GM21526 (cell line): ENCODE measurements around the gene MYRFL.
"Not testable (repeated sequence)": the region's sequence is repeated elsewhere in the genome, so short reads cannot be mapped to it uniquely, and the experiment has no call there.

Experiments
- ATAC-seq: cut with Tn5 transposase; IDR thresholded peaks from one replicate; pipeline ENCODE4 v1.9.1; 2021; ENCODE audit warnings: moderate library complexity; ENCODE audit not compliant: unreplicated experiment, low FRiP score

MYRFL gene

DNA sequence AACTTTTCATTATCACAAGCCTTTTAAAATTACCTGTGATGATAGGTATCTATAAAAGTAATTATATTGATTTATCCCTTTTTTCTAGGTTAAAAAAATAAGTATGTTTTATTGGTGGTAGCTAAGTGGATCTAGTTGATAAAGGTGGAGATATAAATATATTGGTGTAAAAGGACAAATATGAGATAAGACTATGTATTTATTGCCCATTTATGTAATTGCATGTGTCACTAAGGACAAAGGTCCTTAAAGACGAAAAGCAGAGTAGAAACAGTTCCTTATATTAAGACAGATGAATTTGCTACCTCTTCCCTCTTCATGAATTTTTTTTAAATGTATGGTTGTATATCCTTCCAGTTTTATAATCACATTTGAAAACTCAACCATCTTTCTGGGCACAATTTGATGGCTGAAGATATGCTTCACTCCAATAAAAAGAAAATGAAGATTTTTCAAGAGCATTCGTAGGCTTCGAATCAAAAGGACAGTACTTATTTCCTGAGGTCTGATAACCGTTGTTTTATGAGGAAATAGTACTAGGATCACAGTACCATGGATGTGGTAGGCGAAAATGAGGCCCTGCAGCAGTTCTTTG is at the start of gene MYRFL:
Gene MYRFL (plus strand): TSS at position 262 of the 595 bp plus-strand sequence. CDS start 291 bp downstream, at position 553.
- no peak for ATAC-seq

DNA sequence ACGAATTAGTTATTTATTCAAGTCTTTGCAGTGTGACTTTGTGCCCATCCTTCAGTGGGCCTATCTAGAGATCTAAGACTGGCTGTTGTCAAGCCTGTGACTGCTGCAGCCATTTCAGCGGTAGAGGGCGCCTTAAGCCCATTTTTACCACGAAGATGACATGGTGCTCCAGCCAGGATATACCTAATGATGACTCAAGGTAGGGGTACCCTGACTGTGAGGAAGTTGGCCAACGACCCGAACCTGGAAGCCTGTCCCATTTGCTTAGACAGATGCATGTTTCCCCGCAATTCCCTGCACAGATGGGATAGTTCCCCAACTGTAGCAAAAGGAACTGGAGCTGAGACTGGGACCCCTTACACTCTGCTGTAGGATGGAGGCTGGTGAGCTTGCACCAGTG is 45.1 kb upstream of the MYRFL start:
- ATAC-seq: no peak

DNA sequence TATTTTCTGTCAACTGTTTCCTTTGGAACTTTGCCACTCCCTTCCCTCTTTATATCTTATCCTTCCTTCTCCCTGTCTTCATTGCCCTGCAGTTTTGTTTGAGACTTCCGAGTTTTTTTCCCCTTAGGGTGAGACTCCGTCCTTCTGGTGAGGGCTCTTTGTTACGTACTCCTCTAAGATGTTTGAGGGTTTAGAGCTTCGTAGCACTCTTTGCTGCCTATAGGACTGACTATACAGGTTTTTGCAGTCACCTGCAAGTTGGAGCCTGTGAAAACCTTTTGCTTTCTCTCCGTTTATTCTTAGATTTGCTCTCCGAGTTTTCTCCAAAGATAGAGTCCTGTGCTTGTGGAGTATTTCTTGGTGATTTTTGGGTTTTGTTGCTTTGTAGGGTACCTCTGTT is 41.7 kb upstream of the MYRFL start:
- no peak for ATAC-seq

DNA sequence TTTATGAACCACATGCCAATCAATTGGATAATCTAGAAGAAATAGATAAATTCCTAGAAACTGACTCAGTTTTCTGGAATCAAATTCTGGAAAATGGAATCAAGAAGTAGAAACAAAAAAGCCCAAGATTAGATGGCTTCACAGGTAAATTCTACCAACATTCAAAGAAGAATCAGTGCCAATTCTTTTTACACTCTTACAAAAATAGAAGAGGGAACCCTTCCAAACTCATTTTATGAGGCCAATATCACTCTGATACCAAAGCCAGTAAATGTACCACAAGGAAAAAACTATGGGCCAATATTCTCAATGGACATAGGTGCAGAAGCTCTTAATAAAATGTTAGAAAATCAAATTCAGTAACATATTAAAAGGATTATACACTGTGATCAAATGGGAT is 35.7 kb upstream of the MYRFL start:
- no peak for ATAC-seq

DNA sequence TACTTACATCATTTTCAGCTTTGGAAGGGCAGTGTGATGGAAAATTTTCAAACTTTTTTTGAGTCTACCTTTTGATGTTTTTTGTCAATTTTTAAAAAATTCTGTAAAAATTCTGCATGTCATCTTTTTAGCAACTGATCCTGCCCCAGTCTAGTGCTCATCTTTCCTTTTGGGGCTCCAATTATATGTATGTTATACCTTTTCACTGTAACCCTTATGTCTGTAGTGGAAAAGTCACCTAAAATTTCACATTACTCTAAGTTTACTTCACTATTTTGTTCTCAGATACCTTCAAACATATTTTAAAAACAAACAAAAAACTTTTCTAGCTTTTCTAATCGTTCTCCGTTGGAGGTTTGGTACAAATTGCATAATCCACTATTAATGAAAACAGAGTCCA is 32.5 kb upstream of the MYRFL start:
- ATAC-seq: no peak

DNA sequence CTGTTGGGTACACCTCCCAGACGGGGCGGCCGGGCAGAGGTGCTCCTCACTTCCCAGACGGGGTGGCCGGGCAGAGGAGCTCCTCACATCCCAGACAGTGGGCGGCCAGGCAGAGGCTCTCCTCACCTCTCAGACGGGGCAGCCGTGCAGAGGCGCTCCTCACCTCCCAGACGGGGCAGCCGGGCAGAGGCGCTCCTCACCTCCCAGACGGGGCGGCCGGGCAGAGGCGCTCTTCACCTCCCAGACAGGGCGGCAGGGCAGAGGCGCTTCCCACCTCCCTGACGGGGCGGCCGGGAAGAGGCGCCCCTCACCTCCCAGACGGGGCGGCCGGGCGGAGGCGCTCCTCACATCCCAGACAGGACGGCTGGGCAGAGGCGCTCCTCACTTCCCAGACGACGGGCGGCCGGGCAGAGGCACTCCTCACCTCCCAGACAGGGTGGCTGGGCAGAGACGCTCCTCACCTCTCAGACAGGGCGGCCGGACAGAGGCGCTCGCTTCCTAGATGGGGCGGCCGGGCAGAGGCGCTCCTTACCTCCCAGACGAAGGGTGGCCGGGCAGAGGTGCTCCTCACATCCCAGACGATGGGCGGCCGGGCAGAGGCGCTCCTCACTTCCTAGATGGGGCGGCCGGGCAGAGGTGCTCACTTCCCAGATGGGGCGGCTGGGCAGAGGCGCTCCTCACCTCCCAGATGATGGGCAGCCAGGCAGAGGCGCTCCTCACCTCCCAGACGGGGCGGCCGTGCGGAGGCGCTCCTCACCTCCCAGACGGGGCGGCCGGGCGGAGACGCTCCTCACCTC is 17.7 kb upstream of the MYRFL start:
- ATAC-seq: not testable (repeated sequence)

DNA sequence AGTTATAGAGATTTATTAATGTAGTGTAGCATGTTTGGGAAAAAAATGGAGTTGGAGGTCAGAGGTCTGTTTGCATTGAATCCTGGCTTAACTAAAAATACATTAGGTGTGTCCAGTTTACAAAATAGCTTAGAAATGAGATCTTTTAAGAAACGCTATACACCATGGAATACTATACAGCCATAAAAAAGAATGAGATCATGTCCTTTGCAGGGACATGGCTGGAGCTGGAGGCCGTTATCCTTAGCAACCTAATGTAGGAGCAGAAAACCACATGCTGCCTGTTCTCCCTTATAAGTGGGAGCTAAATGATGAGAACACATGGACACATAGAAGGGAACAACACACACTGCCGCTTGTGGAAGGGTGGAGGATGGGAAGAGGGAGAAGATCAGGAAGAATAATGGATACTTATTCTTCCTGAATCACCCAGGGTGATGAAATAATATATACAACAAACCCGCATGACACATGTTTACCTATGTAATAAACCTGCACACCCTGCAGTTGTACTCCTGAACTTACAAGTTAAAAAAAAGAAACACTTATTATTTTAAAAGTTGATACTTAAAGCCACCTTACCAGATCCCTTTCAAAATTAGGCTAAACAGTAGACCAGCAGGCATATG is 14.0 kb upstream of the MYRFL start:
- no peak for ATAC-seq

DNA sequence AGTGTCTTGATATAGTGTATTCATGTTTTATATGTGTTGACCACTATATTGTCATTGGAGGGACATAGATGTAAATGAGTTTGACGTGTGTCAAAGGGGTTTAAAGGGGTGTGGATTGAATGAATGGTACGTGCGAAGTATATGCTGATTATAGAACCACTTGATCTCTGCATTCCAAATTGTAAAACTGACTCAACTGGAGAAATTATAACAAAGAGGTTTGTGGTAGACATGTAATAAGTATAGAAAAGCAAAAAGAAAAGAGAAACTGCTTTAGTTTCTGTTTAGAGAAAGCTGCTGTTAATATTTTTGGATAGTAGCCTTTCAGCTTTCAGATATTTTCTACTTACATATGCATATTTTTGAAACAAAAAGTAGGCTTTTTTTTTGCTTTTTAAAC is 8.9 kb upstream of the MYRFL start:
- peak; percentile 45 for ATAC-seq

DNA sequence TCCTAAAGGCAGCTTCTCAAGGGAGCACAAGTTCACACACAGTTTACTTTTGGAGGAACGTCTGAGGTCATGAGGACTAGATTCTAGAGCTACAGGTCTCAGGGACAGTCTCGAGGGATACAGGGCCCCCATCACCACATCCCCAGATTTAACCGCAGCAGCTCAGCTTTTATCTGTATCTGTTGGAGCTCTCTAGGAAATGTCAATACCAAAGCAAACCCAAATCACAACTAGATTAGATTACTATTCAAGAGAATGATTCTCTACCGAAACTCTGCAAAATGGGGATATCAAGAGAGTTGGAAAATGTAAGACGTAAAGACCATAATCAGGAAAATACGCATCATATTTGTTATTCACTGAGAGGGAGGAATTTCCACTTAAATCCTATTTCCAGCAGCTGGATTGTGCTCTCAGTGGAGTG is 4.0 kb upstream of the MYRFL start:
- no peak for ATAC-seq

DNA sequence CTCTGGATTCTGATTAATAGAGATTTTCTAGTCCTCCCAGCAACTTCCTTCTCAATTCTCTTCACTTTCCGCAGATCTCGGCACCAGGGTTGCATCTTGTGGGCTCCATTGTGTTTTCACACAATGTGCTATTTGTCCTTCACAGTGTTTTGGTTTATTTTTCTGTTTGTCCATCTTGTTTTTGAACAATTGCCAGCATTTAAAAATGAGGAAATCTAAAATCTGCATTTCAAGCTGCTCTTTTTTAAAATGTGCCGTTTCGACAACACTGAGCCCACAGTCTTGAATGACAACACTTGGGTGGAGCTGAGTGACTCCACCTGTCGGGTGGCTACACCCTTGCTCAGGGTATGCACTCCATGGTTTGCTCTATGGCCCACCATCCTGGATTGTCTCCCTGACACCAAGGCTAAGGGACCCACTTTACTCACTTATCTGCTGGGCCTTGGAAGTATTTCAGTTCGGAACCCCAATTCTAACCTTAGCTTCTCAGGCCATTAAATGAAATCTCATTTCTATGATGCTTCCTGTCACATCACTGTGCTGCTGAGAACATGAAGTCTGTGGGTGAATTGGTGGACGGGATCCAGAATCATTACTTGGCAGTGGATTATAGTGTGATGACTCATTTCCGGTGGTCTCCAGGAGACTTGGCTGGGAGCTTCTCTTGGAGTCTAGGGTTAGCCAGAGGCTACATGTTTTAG is 3.4 kb upstream of the MYRFL start:
- no peak for ATAC-seq

DNA sequence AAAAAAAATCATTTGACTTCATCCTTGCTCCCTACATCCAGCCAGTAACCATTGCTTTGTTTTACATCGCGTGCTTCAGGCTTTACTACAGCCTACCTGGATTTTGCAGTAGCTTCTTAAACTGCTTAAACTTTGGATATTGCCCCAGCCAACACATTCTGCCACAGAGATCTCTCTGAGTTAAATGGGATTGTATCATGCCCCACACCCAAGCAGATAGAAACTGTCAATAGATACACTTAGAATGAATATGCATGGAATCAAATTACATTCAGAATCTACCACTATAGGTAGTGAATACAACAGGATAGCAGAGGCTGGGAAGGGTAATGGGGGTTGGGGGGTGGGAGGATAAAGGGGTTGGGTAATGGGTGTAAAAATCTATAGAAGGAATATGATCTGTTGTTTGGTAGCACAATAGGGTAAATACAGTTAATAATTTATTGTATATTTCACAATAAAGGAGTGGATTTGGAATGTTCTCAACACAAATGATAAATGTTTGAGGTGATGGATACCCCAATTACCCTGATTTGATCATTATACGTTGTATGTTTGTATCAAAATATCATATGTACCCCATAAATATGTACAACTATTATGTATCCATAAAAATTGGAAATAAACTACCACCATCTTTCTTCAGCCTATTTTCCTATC is 2.7 kb upstream of the MYRFL start:
- ATAC-seq: no peak

DNA sequence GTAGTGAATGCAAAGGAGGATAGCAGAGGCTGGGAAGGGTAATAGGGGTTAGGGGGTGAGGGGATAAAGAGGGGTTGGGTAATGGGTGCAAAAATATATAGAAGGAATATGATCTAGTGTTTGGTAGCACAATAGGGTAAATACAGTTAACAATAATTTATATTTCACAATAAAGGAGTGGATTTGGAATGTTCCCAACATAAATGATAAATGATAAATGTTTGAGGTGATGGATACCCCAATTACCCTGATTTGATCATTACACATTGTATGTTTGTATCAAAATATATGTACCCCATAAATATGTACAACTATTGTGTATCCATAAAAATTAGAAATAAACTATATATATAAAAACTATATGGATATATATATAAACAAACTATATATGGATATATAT is 999 bp upstream of the MYRFL start:
- no peak for ATAC-seq

DNA sequence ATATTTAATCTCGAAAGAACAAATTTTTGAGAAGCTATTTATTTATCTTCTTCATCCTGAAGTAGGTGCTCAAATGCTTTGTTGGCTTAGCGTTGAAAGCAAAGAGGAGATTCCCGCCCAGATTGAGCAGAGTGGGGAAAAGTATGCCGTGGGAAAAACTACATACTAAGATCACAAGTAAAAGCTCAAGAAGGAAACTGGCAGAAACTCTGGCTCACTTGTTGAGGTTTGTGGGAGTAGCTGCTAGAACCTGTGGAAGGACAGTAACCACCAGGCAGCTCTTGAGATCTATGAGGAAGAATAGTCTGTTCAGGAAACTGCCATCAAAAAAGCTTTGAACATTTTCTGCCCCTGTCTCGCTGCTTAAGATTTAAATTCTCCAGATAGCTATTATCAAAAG is 3.9 kb downstream of the MYRFL start:
- no peak for ATAC-seq

DNA sequence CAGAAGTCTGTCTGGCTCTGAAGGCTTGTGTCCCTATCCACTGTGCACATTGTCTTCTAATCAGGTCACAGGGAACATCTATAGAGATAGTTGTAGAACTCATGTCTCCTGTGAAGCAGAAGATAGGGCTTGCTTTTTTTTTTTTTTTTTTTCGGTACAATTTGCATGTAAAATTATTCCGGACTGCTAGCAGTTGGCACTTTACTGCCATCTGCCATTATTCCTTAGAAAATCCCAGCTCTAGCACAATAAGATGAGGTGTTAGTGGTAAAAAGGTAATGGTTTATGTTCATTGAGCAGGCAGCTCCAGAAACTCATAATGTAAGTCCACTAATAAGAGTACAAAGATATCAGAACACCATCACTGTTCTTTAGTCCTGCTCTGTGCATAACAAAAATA is 8.7 kb downstream of the MYRFL start:
- ATAC-seq: no peak

DNA sequence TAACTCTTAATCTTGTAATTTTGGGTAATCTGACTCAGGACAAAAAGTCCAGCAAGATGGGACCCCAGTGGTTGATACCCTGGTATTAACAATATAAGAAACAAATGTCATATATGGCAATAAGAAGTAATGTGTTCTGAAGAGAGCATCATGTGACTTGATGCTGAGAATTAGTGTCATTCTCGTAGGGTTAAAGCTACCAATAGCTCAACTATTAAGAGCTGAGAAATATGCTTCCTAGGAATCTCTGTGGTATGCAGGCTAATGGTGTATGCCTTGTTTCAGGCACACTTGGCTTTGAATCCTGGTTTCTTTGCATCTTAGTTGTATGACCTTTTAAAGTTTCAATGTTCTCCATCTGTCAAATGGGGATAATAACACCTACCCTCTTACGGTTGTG is 9.1 kb downstream of the MYRFL start:
- ATAC-seq: no peak

DNA sequence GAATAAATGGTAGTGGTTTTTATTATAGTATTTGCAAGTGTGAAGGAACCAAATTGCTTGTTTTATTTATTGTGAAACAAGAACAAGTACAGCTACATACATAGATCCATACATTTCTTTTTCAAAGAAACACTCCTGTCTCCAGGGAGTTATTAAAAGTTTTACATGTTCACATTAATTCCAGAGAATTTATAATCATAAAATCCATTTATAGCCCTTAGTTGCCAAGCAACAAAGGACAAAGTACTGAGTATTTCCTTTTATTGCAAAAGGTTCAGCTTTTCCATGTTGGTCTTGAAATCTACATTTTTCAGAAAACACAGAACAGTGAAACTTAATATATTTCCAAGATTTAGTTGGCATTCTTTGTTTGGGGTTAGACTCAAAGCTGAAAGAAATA is 9.5 kb downstream of the MYRFL start:
- ATAC-seq: no peak

DNA sequence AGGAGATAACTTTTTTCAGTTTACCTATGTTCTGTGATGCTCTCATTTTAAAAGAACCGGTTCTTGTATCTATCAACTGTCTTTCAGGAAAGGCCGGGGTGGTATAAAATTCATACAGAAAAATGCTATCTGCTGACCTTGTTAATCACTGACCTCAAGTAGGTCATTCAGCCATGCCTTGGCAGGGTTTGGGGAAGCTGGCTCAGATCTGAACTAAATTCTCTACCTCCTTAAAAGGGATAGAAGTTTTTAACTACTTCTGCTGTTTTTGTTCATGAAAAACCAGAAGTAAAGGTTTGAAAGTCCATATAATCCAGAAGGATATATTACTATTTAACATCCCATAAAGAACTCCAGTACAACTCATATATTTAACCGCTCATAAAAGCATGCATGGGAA is 10.1 kb downstream of the MYRFL start:
- no peak for ATAC-seq

DNA sequence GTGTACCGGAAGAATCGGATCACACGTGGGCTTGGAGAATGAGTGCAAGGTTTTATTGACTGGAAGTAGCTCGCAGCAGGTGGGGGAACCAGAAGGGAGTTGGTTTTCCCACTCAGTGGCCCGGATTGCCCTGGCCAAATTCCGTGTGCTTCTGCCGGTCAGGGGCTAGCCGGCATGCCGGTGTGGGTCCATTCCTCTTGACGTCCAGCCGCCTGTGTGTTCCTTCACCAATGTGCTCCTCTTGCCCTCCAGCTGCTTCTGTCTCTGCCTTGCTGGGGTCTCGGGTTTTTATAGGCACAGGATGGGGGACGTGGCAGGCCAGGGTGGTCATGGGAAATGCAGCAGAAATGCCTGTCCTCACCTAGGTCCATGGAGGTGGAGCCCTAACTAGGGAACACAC is 11.0 kb downstream of the MYRFL start:
- no peak for ATAC-seq

DNA sequence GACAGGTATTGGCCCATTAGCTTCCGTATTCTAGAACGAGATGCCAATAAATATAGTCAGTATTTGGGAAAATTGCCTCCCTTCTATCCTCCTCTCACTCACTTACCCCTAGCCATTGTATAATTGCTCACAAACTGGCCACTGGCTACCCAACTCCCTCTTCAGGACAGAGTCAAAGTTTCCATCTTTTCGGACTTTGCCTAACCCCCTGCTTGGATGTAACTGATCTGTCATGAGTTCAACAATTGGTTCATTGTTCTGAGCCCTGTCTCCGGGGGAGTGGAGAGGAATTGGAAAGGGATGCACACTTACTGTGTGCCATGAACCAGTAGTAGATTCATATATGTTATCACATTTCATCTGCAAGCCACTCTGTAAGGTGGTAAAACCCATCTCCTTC is 12.2 kb downstream of the MYRFL start:
- no peak for ATAC-seq

DNA sequence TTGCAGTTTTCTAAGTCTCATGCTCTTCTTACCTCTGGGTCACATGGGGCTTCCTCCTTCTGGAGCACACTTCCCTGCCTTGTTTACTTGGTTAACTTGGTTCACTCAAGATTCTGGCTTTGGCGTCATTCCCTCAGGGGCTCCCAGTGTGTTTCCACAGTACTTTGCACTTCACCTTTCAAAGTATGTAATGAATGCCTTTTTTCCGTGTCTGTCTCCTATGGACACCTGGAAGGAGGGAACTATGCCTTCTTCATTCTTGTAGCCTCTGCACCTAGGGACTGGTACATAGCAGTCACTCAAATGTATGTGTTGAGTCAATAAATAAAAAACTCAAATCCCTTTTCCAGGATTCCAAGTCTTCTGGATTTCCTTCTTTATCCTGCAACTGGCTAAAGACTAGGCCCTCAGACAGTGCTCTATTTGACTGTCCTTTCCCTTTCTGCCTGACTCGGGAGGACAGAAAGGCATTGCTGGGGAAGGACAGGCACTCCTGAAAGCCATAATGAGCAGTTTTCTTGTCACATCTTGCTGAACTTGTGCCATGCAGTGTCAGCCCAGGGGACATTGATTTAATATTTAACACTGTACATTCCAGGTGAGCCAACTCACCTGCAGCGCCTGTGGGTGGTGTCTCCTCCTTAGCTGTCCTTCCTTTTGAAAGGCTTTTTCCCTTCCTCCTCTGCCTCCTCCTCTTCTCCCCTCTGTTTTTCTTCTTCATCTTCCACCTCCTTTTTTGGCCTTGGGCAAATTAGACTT is 12.8 kb downstream of the MYRFL start:
- ATAC-seq: no peak
